GM12892 (cell line): ENCODE measurements around the gene SNX3.

Experiments used
- POLR2A ChIP-seq: IDR thresholded peaks from 2 replicates; pipeline ENCODE4 v1.6.1; 2011; ENCODE audit warnings: low read depth, low read length, control low read depth
- POLR2AphosphoS5 ChIP-seq: IDR thresholded peaks from 2 replicates; pipeline ENCODE4 v1.6.1; 2011; ENCODE audit warnings: low read depth, low read length, control low read depth
- TAF1 ChIP-seq: IDR thresholded peaks from 2 replicates; pipeline ENCODE4 v1.6.1; 2011; ENCODE audit warnings: low read depth, mild to moderate bottlenecking, control low read depth, low read length, borderline replicate concordance

GRCh38 chr6:108268845-108269244, 8.0 kb upstream of the SNX3 start:
- TF ChIP-seq POLR2A (no peak), POLR2AphosphoS5 (no peak), TAF1 (no peak)
